Endometrium (tissue), 2 donors: ENCODE data around the gene MAP7.
"Not testable (repeated sequence)": the region's sequence is repeated elsewhere in the genome, so short reads cannot be mapped to it uniquely, and the experiment has no call there.

Experiments
- FAIRE-seq: peaks from 2 replicates; lab custom pipeline; 2012; peaks lifted over from hg19 to GRCh38; lab: Jason Lieb, UNC
- donor health status: control.
- donor health status: control.

Gene MAP7

DNA sequence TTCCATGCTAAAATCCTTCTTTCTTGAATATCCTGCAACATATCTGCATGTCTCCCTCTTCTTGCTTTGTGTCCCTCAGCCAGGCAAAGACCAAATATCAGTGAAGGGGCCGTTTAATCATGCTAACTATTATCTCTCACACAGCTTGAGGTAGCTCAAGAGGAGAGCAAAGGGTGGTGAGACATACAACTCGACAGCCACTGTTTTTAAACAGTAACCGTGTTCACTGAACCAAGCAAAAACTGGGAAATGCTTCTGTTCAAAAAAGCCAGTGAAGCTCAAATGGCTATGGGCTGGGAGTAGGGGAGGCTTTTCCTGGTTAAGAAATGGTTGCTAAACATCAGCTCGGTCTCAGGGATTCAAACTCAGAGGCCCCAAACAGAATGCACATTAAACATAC, 83.4 kb downstream of the MAP7 start:
- FAIRE-seq: no peak

DNA sequence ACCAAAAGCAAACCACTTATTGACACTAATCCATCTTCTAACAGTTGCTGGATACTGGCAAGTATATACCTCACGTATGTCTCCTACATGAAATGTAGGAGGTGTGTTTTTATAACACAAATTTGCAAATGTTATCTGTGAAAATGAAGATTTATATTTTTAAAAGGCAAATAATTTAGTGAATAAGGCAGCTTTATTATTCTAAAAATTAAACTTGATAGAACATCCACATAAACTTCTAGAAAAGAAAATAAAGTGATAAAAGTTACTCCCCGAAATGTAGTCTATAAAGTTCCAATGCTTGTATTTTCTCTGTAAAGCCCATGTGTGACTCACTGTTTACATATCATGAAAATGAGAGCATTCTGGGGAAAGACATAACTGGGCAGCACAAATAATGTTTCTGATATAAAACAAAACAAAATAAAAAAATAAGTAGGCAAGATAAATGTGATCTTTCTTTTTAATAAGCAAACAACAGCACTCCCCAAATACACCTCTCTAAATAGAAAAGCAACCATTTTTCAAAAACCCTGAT, 84.4 kb downstream of the MAP7 start:
- peak; percentile 98 for FAIRE-seq

DNA sequence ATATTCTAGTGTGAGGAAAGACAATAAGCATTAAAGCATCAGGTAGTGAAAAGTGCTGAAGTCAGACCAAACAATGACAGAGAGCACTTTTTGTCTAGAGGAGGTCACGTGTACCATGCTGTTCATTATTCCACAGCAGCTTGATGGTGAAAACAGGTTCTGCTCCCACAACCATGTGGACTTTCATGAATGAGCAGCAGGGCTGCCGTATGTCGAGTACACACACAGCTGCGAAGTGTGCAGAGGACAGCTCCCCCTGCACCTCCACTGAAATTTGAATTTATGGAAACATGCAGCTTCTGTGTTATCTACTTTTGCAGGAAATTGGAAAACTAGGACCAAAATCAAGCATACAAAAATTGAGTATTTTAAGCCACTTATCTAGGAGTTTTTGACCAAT, 85.3 kb downstream of the MAP7 start:
- no peak for FAIRE-seq

DNA sequence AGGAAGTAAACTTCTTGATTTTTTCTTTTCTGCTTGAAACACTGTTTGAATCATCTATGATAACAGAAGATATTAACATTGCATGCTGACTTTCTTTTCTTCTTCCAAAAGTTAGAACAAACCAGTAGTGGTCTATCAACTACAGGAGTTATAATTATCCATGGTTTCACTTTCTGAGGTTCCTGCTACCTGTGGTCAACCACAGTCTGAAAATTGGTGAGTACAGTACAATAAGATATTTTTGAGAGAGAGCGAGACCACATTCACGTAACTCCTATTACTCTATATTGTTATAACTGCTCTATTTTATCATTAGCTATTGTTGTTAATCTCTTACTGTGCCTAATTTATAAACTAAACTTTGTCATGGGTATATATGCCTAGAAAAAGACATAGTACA, 86.1 kb downstream of the MAP7 start:
- FAIRE-seq: no peak

DNA sequence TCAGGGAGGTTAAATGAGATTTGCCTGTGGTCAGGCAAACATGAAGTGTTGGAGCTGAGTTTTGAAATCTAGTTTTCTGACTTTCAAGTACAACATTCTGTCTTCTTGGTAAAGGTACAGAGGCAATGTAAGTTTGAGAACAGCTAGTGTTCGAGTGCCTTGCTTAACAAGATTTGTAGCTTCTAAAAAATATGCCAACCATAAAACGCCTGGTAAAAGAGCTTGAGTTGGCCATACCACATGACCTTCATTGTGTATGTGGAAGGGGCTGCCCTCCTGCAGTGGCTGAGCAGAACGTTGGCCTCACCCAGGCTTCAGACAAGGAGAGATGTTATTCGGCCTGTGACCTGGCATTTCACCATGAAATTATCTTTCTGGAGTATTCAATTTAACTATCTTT, 86.5 kb downstream of the MAP7 start:
- FAIRE-seq: no peak

- FAIRE-seq: no peak
Measured at GRCh38 chr6:136446579-136447187, 103.5 kb downstream of the MAP7 start.

DNA sequence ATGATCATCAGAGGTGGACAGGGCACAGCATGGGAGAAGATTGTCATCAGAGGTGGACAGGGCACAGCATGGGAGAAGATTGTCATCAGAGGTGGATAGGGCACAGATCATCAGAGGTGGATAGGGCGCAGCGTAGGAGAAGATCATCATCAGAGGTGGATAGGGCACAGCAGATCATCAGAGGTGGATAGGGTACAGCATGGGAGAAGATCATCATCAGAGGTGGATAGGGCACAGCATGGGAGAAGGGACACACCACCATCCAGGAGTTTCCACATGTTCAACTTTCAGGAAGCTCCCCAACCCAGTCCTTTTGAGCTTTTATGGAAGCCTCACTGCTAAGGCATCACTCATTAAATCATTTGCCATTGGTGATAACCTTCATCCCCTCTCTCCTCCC, 104.1 kb downstream of the MAP7 start:
- no peak for FAIRE-seq

GRCh38 chr6:136445063-136445462, 105.2 kb downstream of the MAP7 start:
- FAIRE-seq: no peak

- no peak for FAIRE-seq
Measured at GRCh38 chr6:136440203-136440602, 110.0 kb downstream of the MAP7 start.

GRCh38 chr6:136439514-136440190, 110.6 kb downstream of the MAP7 start:
- no peak for FAIRE-seq

DNA sequence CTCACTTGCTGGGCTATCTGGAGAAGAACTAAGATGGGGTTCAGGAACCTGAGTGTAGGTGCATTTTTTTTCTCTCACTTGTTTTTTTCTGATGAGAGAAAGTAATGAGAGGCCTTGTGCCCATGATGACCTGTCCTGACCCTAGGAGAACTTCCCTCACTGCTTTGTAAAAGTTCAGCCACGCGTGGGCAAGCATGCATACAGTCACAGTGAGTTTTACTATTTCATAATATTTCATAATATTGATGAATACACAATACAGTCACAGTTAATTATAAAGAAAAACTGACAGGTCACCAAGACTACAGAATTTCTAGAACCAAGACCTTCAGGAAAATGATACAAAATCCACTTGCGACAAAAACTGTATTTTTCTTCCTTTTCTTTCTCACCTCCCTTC, 111.8 kb downstream of the MAP7 start:
- FAIRE-seq: no peak

DNA sequence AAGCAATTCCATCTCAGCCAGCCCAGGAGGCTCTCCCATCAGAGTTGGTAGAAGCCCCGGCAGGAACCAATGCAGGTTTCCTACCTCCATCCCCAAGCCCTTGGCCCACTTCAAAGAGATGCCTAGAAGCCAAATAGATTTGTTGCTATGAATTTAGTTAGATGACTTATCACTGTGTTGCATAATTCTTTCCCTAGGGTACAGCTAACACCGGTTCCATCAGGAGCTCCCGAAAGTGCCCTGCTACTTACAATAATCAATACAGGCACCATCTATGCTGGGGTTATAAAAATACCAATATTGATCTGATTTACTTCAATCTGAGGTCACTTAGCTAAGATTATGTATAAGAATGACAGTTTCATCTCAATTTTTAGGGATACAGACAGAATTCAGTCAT, 113.0 kb downstream of the MAP7 start:
- no peak for FAIRE-seq

DNA sequence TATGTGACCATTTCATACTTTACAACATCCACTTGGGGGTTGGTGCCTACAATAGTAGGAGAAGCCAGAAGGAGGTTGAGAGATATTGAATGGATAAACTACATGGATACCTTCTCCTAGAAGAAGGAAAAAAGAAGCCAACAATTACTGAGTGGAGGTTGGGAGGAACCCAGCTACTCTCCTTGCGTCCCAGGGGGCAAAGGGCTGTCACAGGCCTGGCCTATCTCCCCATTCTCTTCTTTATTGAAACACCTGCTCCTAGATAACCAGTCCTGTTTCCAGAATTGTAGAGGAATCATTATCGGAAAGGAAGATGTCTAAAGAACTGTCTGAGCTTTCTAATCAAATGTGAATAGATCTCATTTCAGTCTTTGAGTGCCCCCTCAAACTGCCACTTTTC, 115.1 kb downstream of the MAP7 start:
- FAIRE-seq: no peak

DNA sequence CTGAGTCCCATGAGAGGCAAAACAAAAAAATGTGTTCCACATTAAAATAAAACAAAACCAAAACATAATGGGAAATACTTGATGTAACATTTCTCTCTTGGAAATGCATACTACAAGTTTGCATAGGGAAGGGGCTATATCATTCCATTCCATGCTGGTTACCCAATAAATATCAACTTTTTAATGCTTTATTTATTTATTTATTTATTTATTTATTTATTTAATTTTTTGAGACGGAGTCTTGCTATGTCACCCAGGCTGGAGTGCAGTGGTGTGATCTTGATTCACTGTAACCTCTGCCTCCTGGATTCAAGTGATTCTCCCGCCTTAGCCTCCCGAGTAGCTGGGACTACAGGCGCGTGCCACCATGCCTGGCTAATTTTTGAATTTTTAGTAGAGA, 118.9 kb downstream of the MAP7 start:
- FAIRE-seq: not testable (repeated sequence)

DNA sequence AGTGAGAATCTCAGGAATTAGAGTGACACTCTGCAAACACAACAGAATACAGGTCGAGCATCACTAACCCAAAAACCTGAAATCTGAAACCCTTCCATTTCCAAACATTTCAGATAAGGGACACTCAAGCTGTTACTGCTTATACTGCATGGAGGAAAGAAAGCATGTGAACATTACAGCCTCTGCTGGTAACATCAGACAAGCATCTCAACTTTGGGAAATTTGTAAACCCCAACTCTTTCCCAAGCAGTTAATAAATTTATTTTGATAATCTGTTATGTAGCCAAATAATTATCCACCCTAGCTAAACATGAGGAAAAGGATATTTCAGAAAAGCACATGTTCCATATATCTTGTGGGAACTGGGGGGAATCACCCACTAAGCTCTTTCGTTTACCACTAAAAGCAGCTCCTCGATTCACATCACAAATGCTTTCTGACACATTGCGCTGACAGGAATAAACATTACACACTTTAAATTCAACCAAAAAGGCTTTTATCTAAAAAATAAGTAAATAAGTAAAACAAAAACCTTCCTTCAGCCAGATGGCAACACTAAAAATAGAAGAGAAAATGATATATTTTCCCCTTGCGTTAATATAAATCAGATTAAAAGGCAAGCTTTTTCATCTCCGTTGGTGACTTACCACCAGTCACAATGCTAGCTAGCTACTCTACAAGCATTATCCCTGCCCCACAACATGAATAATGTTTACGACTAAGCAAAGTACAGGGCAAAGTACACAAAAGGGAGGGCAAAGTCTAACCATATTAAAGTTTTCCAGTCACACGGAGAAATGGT, 120.8 kb downstream of the MAP7 start:
- no peak for FAIRE-seq

GRCh38 chr6:136427378-136427717, 122.9 kb downstream of the MAP7 start:
- no peak for FAIRE-seq

GRCh38 chr6:136426627-136427377, 123.4 kb downstream of the MAP7 start:
- no peak for FAIRE-seq

GRCh38 chr6:136425793-136426192, 124.4 kb downstream of the MAP7 start:
- FAIRE-seq: no peak

- FAIRE-seq: no peak
Measured at GRCh38 chr6:136424901-136425300, 125.3 kb downstream of the MAP7 start.

DNA sequence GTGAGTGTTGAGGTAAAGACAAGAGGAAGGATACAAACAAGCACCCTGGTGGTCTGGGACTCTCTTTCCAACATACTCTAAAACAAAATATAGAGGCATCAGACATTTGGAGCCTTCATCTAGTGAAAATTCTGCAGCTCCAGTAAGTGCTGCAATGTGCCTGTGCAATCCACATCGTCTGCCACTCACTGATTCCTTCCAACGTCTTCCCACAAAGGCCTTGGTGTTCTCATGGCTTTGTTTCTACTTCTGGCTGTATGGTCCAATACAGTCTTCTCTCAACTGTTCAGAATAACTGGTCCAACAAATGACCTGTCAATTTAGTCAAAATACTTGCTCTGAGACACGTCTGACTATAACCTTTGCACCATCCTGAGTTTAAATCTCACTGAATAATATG, 125.8 kb downstream of the MAP7 start:
- FAIRE-seq: no peak

GRCh38 chr6:136421537-136422158, 128.6 kb downstream of the MAP7 start:
- FAIRE-seq: no peak

DNA sequence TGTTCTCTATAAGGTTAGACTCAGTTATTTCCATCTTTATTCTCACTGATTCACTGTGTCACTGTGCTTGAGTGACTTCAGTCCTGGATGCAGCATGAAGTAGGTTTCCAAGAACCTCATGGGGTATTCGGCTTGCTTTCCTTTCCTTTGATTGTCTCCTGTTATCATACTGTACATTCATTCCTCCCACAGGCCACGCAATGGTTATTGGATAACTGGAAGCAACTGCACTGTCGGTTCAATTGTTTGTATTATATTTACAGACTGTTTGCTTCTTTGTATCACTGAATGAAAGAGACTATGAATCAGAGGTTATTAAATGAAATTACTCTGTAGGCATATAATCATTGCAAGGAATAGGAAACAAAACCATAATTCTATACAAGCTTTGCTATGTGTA, 129.4 kb downstream of the MAP7 start:
- FAIRE-seq: no peak
